Tibial nerve (tissue), 3 donors: Measurements from ENCODE around the gene BAIAP3.

Experiments used
- CTCF ChIP-seq, 5 experiments: fragments of 200-600 bp in 3 of 5; fragments of 450-650 bp in 2 of 5; sonication (generic) in 3 of 5; IDR thresholded peaks; one replicate each; pipeline ENCODE4 v1.5.1; 2016 to 2019; ENCODE audit warnings: antibody characterized with exemption in 5 of 5, mild to moderate bottlenecking in 3 of 5, moderate library complexity in 2 of 5
- POLR2A ChIP-seq, 2 donors: fragments of 450-650 bp; IDR thresholded peaks; one replicate each; pipeline ENCODE4 v1.6.1; 2017; ENCODE audit warnings: antibody characterized with exemption in 2 of 2, mild to moderate bottlenecking in 2 of 2, moderate library complexity in 2 of 2

GRCh38 chr16:1311738-1312466 lies 21.5 kb upstream of the BAIAP3 start:
- TF ChIP-seq CTCF (IDR thresholded peaks at IDR 0.05) (no peak), POLR2A (IDR thresholded peaks at IDR 0.05) (no peak)
